Measurements from ENCODE around the gene CMTM4.
"Not testable (repeated sequence)": the region's sequence is repeated elsewhere in the genome, so short reads cannot be mapped to it uniquely, and the experiment has no call there.

Gene CMTM4

GRCh38 chr16:66705790-66706505, 9.4 kb upstream of the CMTM4 start:
- DNase-seq (ENCODE audit: low read depth, low spot score) = no peak

- DNase-seq (ENCODE audit: low read depth, low spot score) = no peak
These were observed 7.1 kb upstream of the CMTM4 start for GRCh38 chr16:66703406-66704215.

- no peak for DNase-seq (ENCODE audit: low read depth, low spot score)
These were observed 5.0 kb upstream of the CMTM4 start for GRCh38 chr16:66701516-66701915.

- no peak for DNase-seq (ENCODE audit: low read depth, low spot score)
These were observed 4.5 kb upstream of the CMTM4 start for GRCh38 chr16:66701026-66701425.

GRCh38 chr16:66699898-66700297, 3.4 kb upstream of the CMTM4 start:
- no peak for DNase-seq (ENCODE audit: low read depth, low spot score)

GRCh38 chr16:66698046-66698445, 1.5 kb upstream of the CMTM4 start:
- DNase-seq (ENCODE audit: low read depth, low spot score) = no peak

GRCh38 chr16:66695935-66696668, 441 bp downstream of the CMTM4 start:
- DNase-seq (ENCODE audit: low read depth, low spot score) = no peak

- no peak for DNase-seq (ENCODE audit: low read depth, low spot score)
These were observed 1.0 kb downstream of the CMTM4 start for GRCh38 chr16:66695471-66695934.

GRCh38 chr16:66693149-66693548, 3.4 kb downstream of the CMTM4 start:
- DNase-seq (ENCODE audit: low read depth, low spot score) = no peak

- no peak for DNase-seq (ENCODE audit: low read depth, low spot score)
These were observed 4.2 kb downstream of the CMTM4 start for GRCh38 chr16:66692341-66692740.

GRCh38 chr16:66691234-66691633, 5.3 kb downstream of the CMTM4 start:
- no peak for DNase-seq (ENCODE audit: low read depth, low spot score)

- DNase-seq (ENCODE audit: low read depth, low spot score) = no peak
These were observed 6.3 kb downstream of the CMTM4 start for GRCh38 chr16:66690106-66690847.

- no peak for DNase-seq (ENCODE audit: low read depth, low spot score)
These were observed 7.3 kb downstream of the CMTM4 start for GRCh38 chr16:66689282-66689681.

GRCh38 chr16:66687906-66688625, 8.5 kb downstream of the CMTM4 start:
- DNase-seq (ENCODE audit: low read depth, low spot score) = no peak

- DNase-seq (ENCODE audit: low read depth, low spot score) = not testable (repeated sequence)
These were observed 10.9 kb downstream of the CMTM4 start for GRCh38 chr16:66685501-66686115.

- no peak for DNase-seq (ENCODE audit: low read depth, low spot score)
These were observed 14.3 kb downstream of the CMTM4 start for GRCh38 chr16:66682271-66682670.

GRCh38 chr16:66681676-66682075, 14.9 kb downstream of the CMTM4 start:
- DNase-seq (ENCODE audit: low read depth, low spot score) = no peak

- DNase-seq (ENCODE audit: low read depth, low spot score) = no peak
These were observed 18.2 kb downstream of the CMTM4 start for GRCh38 chr16:66678337-66678736.

- no peak for DNase-seq (ENCODE audit: low read depth, low spot score)
These were observed 18.7 kb downstream of the CMTM4 start for GRCh38 chr16:66677836-66678235.

- no peak for DNase-seq (ENCODE audit: low read depth, low spot score)
These were observed 19.4 kb downstream of the CMTM4 start for GRCh38 chr16:66677179-66677578.
